ENCODE results near the gene BRAT1. TPM values are rescaled to one million over a fixed set of nuclear protein-coding genes. Genes with fewer than 3 reads are reported as not detected.
A peak's percentile ranks its signal among the peaks of the same experiment; 100 is the strongest.

BRAT1 gene
- total and polyA plus RNA-seq, 2 donors (not counting 1 experiment from before 2014, with no cell fraction given), result 36.8 to 68.3 TPM

GRCh38 chr7:2541291-2542010 is 13.9 kb downstream of the BRAT1 start:
- Histone ChIP-seq H3K9me3 (ENCODE audit: control extremely low read depth in 1 of 3, control insufficient read depth in 2 of 3, insufficient read depth in 1 of 3, low read length in 2 of 3) (no peaks in the 10 kb centered on the region), H3K4me3 (ENCODE audit: control extremely low read depth in 1 of 5, extremely low read depth in 1 of 5, insufficient read depth in 1 of 5, low read depth in 2 of 5, low read length in 4 of 5) (no peak overlapping the region), H3K36me3 (replicated peaks in 1 of 2; ENCODE audit: control extremely low read depth in 1 of 2, control insufficient read depth in 1 of 2, extremely low read depth in 1 of 2, insufficient read depth in 2 of 2, low read length in 1 of 2) (peaks cover 0 to 71% of the 10 kb centered on the region in 2 experiments), H3K4me2 (replicated peaks; ENCODE audit: low read depth, low read length, poor library complexity, severe bottlenecking) (no peak overlapping the region), H2AFZ (ENCODE audit: insufficient read depth, low read depth, low read length, poor library complexity, severe bottlenecking) (no peak overlapping the region), H3K27me3 (replicated peaks in 1 of 4; ENCODE audit: control extremely low read depth in 1 of 4, control insufficient read depth in 3 of 4, insufficient read depth in 4 of 4, low read length in 3 of 4) (no peaks in the 10 kb centered on the region), H3K9ac (ENCODE audit: low read length) (no peak overlapping the region), H3K27ac (ENCODE audit: low read length in 2 of 2) (no peak overlapping the region), H3K4me1 (ENCODE audit: control insufficient read depth in 2 of 2, insufficient read depth in 2 of 2, low read length in 2 of 2) (peaks cover 0 to 9% of the 10 kb centered on the region in 2 donors), H3K79me2 (ENCODE audit: control insufficient read depth, insufficient read depth, low read length) (peaks cover 6% of the 10 kb centered on the region), H4K20me1 (ENCODE audit: control insufficient read depth, insufficient read depth, low read length, poor library complexity, severe bottlenecking) (peaks cover 6% of the 10 kb centered on the region)
- ATAC-seq (ENCODE audit: low read depth), result no peak
- no peaks in the 10 kb centered on the region for H3K9me3 Mint-ChIP-seq (ENCODE audit: insufficient read depth)
- peak; percentile 20 for DNase-seq
- TF ChIP-seq CTCF (IDR thresholded peaks at IDR 0.05), result no peak
- TF ChIP-seq EZH2 (IDR thresholded peaks at IDR 0.05; ENCODE audit: borderline replicate concordance, insufficient read depth, low read depth, low read length, poor library complexity, severe bottlenecking), result no peak
- H3K27ac Mint-ChIP-seq, result no peak overlapping the region
- 97% methylated on average over 39 of the region's 40 CpGs for WGBS (ENCODE audit: insufficient coverage)
- H3K4me3 Mint-ChIP-seq, result no peak overlapping the region
- peaks cover 8% of the 10 kb centered on the region for H3K4me1 Mint-ChIP-seq
- CTCF ChIA-PET, result interaction anchor here (0.8 kb wide), 1 partner anchor 13 kb away, joined by 3 read pairs; no protein-coding TSS in a partner anchor
- POLR2A ChIA-PET, result interaction anchor here (0.7 kb wide), 1 partner anchor 13 kb away, joined by 12 read pairs; no protein-coding TSS in a partner anchor
- intact Hi-C loops (cut with micrococcal nuclease), result no loop called here
- H3K27me3 Mint-ChIP-seq, result no peaks in the 10 kb centered on the region

- H3K9me3 Mint-ChIP-seq (ENCODE audit: insufficient read depth), result no peaks in the 10 kb centered on the region
- no peak for TF ChIP-seq CTCF (IDR thresholded peaks at IDR 0.05)
- TF ChIP-seq EZH2 (IDR thresholded peaks at IDR 0.05; ENCODE audit: borderline replicate concordance, insufficient read depth, low read depth, low read length, poor library complexity, severe bottlenecking), result no peak
- no peak overlapping the region for H3K4me3 Mint-ChIP-seq
- ATAC-seq (ENCODE audit: low read depth) (no peak), DNase-seq (peak; percentile 25)
- Histone ChIP-seq H3K9ac (ENCODE audit: low read length) (no peak overlapping the region), H3K27me3 (replicated peaks in 1 of 4; ENCODE audit: control extremely low read depth in 1 of 4, control insufficient read depth in 3 of 4, insufficient read depth in 4 of 4, low read length in 3 of 4) (no peaks in the 10 kb centered on the region), H3K4me3 (ENCODE audit: control extremely low read depth in 1 of 5, extremely low read depth in 1 of 5, insufficient read depth in 1 of 5, low read depth in 2 of 5, low read length in 4 of 5) (no peak overlapping the region), H3K79me2 (ENCODE audit: control insufficient read depth, insufficient read depth, low read length) (no peaks in the 10 kb centered on the region), H3K4me1 (ENCODE audit: control insufficient read depth in 2 of 2, insufficient read depth in 2 of 2, low read length in 2 of 2) (peaks cover 0 to 9% of the 10 kb centered on the region in 2 donors), H2AFZ (ENCODE audit: insufficient read depth, low read depth, low read length, poor library complexity, severe bottlenecking) (no peak overlapping the region), H3K4me2 (replicated peaks; ENCODE audit: low read depth, low read length, poor library complexity, severe bottlenecking) (no peak overlapping the region), H4K20me1 (ENCODE audit: control insufficient read depth, insufficient read depth, low read length, poor library complexity, severe bottlenecking) (peaks cover 6% of the 10 kb centered on the region), H3K9me3 (ENCODE audit: control extremely low read depth in 1 of 3, control insufficient read depth in 2 of 3, insufficient read depth in 1 of 3, low read length in 2 of 3) (no peaks in the 10 kb centered on the region), H3K36me3 (replicated peaks in 1 of 2; ENCODE audit: control extremely low read depth in 1 of 2, control insufficient read depth in 1 of 2, extremely low read depth in 1 of 2, insufficient read depth in 2 of 2, low read length in 1 of 2) (peaks cover 0 to 63% of the 10 kb centered on the region in 2 experiments), H3K27ac (ENCODE audit: low read length in 2 of 2) (no peak overlapping the region)
- intact Hi-C loops (cut with micrococcal nuclease), result no loop called here
- WGBS (ENCODE audit: insufficient coverage), result 96% methylated on average over 15 of the region's 19 CpGs
- CTCF ChIA-PET, result interaction anchor here (0.6 kb wide), 1 partner anchor 144 kb away, joined by 3 read pairs; no protein-coding TSS in a partner anchor
- no peak overlapping the region for H3K27ac Mint-ChIP-seq
- H3K27me3 Mint-ChIP-seq, result no peaks in the 10 kb centered on the region
- peaks cover 8% of the 10 kb centered on the region for H3K4me1 Mint-ChIP-seq
- POLR2A ChIA-PET, result interaction anchor here (0.6 kb wide), 1 partner anchor 222 kb away, joined by 3 read pairs; no protein-coding TSS in a partner anchor
Observed at GRCh38 chr7:2540641-2541051, 14.7 kb downstream of the BRAT1 start.

Data from B cell (primary cell).